Measurements from ENCODE around the gene NGFR.
"Not testable (repeated sequence)": the region's sequence is repeated elsewhere in the genome, so short reads cannot be mapped to it uniquely, and the experiment has no call there.

Gene NGFR

GRCh38 chr17:49498029-49498615, 3.0 kb downstream of the NGFR start:
- CTCF ChIA-PET: interaction anchor here (0.6 to 4.0 kb wide), 2 partner anchors 13 to 59 kb away, joined by 3 to 90 read pairs; no protein-coding TSS in a partner anchor
- H3K27ac ChIP-seq: no peak overlapping the region
- TF ChIP-seq, protein P1, sequence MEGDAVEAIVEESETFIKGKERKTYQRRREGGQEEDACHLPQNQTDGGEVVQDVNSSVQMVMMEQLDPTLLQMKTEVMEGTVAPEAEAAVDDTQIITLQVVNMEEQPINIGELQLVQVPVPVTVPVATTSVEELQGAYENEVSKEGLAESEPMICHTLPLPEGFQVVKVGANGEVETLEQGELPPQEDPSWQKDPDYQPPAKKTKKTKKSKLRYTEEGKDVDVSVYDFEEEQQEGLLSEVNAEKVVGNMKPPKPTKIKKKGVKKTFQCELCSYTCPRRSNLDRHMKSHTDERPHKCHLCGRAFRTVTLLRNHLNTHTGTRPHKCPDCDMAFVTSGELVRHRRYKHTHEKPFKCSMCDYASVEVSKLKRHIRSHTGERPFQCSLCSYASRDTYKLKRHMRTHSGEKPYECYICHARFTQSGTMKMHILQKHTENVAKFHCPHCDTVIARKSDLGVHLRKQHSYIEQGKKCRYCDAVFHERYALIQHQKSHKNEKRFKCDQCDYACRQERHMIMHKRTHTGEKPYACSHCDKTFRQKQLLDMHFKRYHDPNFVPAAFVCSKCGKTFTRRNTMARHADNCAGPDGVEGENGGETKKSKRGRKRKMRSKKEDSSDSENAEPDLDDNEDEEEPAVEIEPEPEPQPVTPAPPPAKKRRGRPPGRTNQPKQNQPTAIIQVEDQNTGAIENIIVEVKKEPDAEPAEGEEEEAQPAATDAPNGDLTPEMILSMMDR (conservative IDR thresholded peaks at IDR 0.05; ENCODE audit: low read depth): no peak
- POLR2A ChIA-PET (ENCODE audit: low non-redundant PET): no interaction called here
- no peak for DNase-seq (ENCODE audit: low spot score)

GRCh38 chr17:49501496-49501895, 6.4 kb downstream of the NGFR start:
- H3K27ac ChIP-seq: peak overlapping the region; percentile 60
- DNase-seq (ENCODE audit: low spot score): peak; percentile 78
- ChIA-PET POLR2A (ENCODE audit: low non-redundant PET) (interaction anchor here (0.6 kb wide), 2 partner anchors 10 to 12 kb away, joined by 5 to 8 read pairs; no protein-coding TSS in a partner anchor), CTCF (interaction anchor here (0.7 to 2.2 kb wide), 4 partner anchors 40 to 55 kb away, joined by 3 to 8 read pairs (median 5); no protein-coding TSS in a partner anchor)
- TF ChIP-seq, protein P1 (conservative IDR thresholded peaks at IDR 0.05; ENCODE audit: low read depth): no peak

GRCh38 chr17:49502254-49502653, 7.2 kb downstream of the NGFR start:
- POLR2A ChIA-PET (ENCODE audit: low non-redundant PET): no interaction called here

GRCh38 chr17:49502680-49503079, 7.6 kb downstream of the NGFR start:
- DNase-seq (ENCODE audit: low spot score); POLR2A ChIA-PET (ENCODE audit: low non-redundant PET): not testable (repeated sequence)
- CTCF ChIA-PET: interaction anchor here (0.6 to 2.2 kb wide), 3 partner anchors 53 to 830 kb away, joined by 4 to 8 read pairs (median 7); no protein-coding TSS in a partner anchor
- peak overlapping the region; percentile 60 for H3K27ac ChIP-seq

More at GRCh38 chr17:49502254-49502653, 7.2 kb downstream of the NGFR start:
- H3K27ac ChIP-seq: peak overlapping the region; percentile 60
- TF ChIP-seq, protein P1 (conservative IDR thresholded peaks at IDR 0.05; ENCODE audit: low read depth): no peak
- CTCF ChIA-PET: interaction anchor here (1.4 to 2.2 kb wide), 2 partner anchors 53 to 54 kb away, joined by 7 to 8 read pairs; no protein-coding TSS in a partner anchor
- no peak for DNase-seq (ENCODE audit: low spot score)

GRCh38 chr17:49504369-49504768, 9.3 kb downstream of the NGFR start:
- POLR2A ChIA-PET (ENCODE audit: low non-redundant PET): interaction anchor here (0.6 kb wide), 1 partner anchor 490 kb away, joined by 3 read pairs; the partner anchor contains the start of gene DLX3
- TF ChIP-seq, protein P1 (conservative IDR thresholded peaks at IDR 0.05; ENCODE audit: low read depth): no peak
- no peak for DNase-seq (ENCODE audit: low spot score)
- CTCF ChIA-PET: interaction anchor here (1.3 kb wide), 1 partner anchor 52 kb away, joined by 4 read pairs; no protein-coding TSS in a partner anchor
- no peak overlapping the region for H3K27ac ChIP-seq

DNA sequence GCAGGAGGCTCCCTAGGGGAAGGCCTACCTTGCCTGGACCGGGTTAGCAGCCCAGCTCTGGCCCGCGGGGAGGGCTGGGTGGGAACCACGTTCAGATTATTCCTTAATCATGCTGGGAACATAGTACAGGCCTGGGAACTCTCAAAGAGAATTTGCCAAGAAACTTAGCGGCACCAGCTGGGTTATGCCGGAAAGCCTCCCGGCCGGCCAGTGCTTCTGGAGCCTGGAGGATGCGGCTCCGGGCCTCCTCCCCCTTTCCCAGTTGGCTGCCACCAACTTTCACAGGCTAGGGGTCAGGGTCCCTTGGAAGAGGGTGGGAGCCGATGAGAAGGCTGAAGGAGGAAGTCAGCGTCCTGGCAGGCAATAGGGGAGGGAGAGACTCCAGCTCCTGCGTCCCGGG, 10.8 kb downstream of the NGFR start:
- CTCF ChIA-PET: interaction anchor here (0.6 to 1.0 kb wide), 3 partner anchors 9 to 51 kb away, joined by 3 to 5 read pairs (median 3); no protein-coding TSS in a partner anchor
- no peak for DNase-seq (ENCODE audit: low spot score)
- 0 out of 2 replicates have a peak overlapping the region, but pooled peaks have one; percentile 5 for H3K27ac ChIP-seq
- TF ChIP-seq, protein P1 (conservative IDR thresholded peaks at IDR 0.05; ENCODE audit: low read depth): no peak
- POLR2A ChIA-PET (ENCODE audit: low non-redundant PET): no interaction called here

DNA sequence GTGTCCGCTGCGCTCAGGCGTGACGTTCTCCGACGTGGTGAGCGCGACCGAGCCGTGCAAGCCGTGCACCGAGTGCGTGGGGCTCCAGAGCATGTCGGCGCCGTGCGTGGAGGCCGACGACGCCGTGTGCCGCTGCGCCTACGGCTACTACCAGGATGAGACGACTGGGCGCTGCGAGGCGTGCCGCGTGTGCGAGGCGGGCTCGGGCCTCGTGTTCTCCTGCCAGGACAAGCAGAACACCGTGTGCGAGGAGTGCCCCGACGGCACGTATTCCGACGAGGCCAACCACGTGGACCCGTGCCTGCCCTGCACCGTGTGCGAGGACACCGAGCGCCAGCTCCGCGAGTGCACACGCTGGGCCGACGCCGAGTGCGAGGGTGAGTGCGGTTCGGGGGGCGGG, 11.2 kb downstream of the NGFR start:
- POLR2A ChIA-PET (ENCODE audit: low non-redundant PET): no interaction called here
- no peak overlapping the region for H3K27ac ChIP-seq
- TF ChIP-seq, protein P1 (conservative IDR thresholded peaks at IDR 0.05; ENCODE audit: low read depth): no peak
- no peak for DNase-seq (ENCODE audit: low spot score)
- CTCF ChIA-PET: interaction anchor here (1.0 to 2.4 kb wide), 3 partner anchors 10 to 51 kb away, joined by 4 to 9 read pairs (median 5); no protein-coding TSS in a partner anchor
